OCI-LY3 (cell line): ENCODE data around the gene C16orf78.

Source experiments
- H2AFZ ChIP-seq: fragments of 200-600, 300-600 bp; shearing (Covaris generic); 2 replicates; pipeline ENCODE4 v1.6.0; 2014; ENCODE audit warnings: antibody characterized with exemption, low read depth, low read length
- H3K27ac ChIP-seq: fragments of 200-600, 300-600 bp; sonication (generic); 2 replicates; pipeline ENCODE4 v1.5.1; 2014; ENCODE audit warnings: mild to moderate bottlenecking, low read length, moderate library complexity, mixed read lengths
- H3K27me3 ChIP-seq: fragments of 200-600, 300-600 bp; sonication (generic); 2 replicates; pipeline ENCODE4 v1.6.1; 2014; ENCODE audit warnings: low read depth, low read length, mixed read lengths
- H3K36me3 ChIP-seq: fragments of 200-600, 300-600 bp; sonication (generic); replicated peaks from 2 replicates; pipeline ENCODE3; 2014; ENCODE audit warnings: low read depth, low read length, mixed read lengths
- H3K4me1 ChIP-seq: fragments of 300-600, 200-600 bp; sonication (generic); 2 replicates; pipeline ENCODE4 v1.6.1; 2014; ENCODE audit warnings: low read length, mixed read lengths
- H3K4me2 ChIP-seq: fragments of 200-600, 300-600 bp; sonication (generic); 2 replicates; pipeline ENCODE4 v1.6.1; 2014; ENCODE audit warnings: low read length, mixed read lengths
- H3K4me3 ChIP-seq: fragments of 300-600, 200-600 bp; sonication (generic); 2 replicates; pipeline ENCODE4 v1.5.1; 2014; ENCODE audit warnings: antibody characterized with exemption, mild to moderate bottlenecking, low read length, moderate library complexity
- H3K79me2 ChIP-seq: fragments of 300-600, 200-600 bp; shearing (Covaris generic); 2 replicates; pipeline ENCODE4 v1.6.1; 2014; ENCODE audit warnings: mild to moderate bottlenecking, low read length, mixed read lengths
- H3K9ac ChIP-seq: fragments of 300-600, 200-600 bp; shearing (Covaris generic); 2 replicates; pipeline ENCODE4 v1.6.0; 2014; ENCODE audit warnings: mild to moderate bottlenecking, low read length, moderate library complexity
- H3K9me3 ChIP-seq: fragments of 200-600, 300-600 bp; shearing (Covaris generic); 2 replicates; pipeline ENCODE4 v1.6.1; 2014; ENCODE audit warnings: low read length, mixed read lengths; ENCODE audit not compliant: insufficient read depth
- H4K20me1 ChIP-seq: fragments of 200-600, 300-600 bp; sonication (generic); 2 replicates; pipeline ENCODE4 v1.6.1; 2016; ENCODE audit warnings: low read length, mixed read lengths; ENCODE audit not compliant: insufficient read depth
- CTCF ChIP-seq: fragments of 200-600, 300-600 bp; sonication (generic); IDR thresholded peaks from 2 replicates; pipeline ENCODE4 v1.5.1; 2014; ENCODE audit warnings: antibody characterized with exemption, low read length, low read depth
- EZH2phosphoT487 ChIP-seq: fragments of 200-600 bp; shearing (Covaris generic); IDR thresholded peaks from 2 replicates; pipeline ENCODE4 v1.6.1; 2018; ENCODE audit warnings: antibody characterized with exemption, mixed run types, low read depth

The C16orf78 gene

GRCh38 chr16:49436181-49436580, 62.6 kb downstream of the C16orf78 start:
- no peak overlapping the region for H3K4me3 ChIP-seq
- no peaks in the 10 kb centered on the region for H4K20me1 ChIP-seq
- H3K9me3 ChIP-seq, result no peaks in the 10 kb centered on the region
- no peaks in the 10 kb centered on the region for H3K79me2 ChIP-seq
- no peak overlapping the region for H3K9ac ChIP-seq
- H3K4me1 ChIP-seq, result no peaks in the 10 kb centered on the region
- H3K36me3 ChIP-seq, result no peaks in the 10 kb centered on the region
- no peak overlapping the region for H2AFZ ChIP-seq
- no peak overlapping the region for H3K27ac ChIP-seq
- H3K4me2 ChIP-seq, result no peak overlapping the region
- peaks cover 43% of the 10 kb centered on the region for H3K27me3 ChIP-seq
- TF ChIP-seq EZH2phosphoT487, result no peak
- TF ChIP-seq CTCF, result no peak

- H3K36me3 ChIP-seq, result no peaks in the 10 kb centered on the region
- TF ChIP-seq CTCF, result no peak
- TF ChIP-seq EZH2phosphoT487, result no peak
- H4K20me1 ChIP-seq, result no peaks in the 10 kb centered on the region
- no peaks in the 10 kb centered on the region for H3K79me2 ChIP-seq
- no peaks in the 10 kb centered on the region for H3K4me1 ChIP-seq
- no peak overlapping the region for H3K4me2 ChIP-seq
- H3K4me3 ChIP-seq, result no peak overlapping the region
- H2AFZ ChIP-seq, result no peak overlapping the region
- H3K27me3 ChIP-seq, result peaks cover 40% of the 10 kb centered on the region
- H3K9me3 ChIP-seq, result no peaks in the 10 kb centered on the region
- H3K9ac ChIP-seq, result no peak overlapping the region
- no peak overlapping the region for H3K27ac ChIP-seq
Observed at GRCh38 chr16:49437344-49437743, 63.7 kb downstream of the C16orf78 start.

- Histone ChIP-seq H3K79me2 (no peaks in the 10 kb centered on the region), H4K20me1 (no peaks in the 10 kb centered on the region), H3K27ac (no peak overlapping the region), H3K9me3 (no peaks in the 10 kb centered on the region), H3K4me3 (no peak overlapping the region), H3K9ac (no peak overlapping the region), H3K27me3 (peaks cover 35% of the 10 kb centered on the region), H3K4me2 (no peak overlapping the region), H3K36me3 (no peaks in the 10 kb centered on the region), H2AFZ (no peak overlapping the region), H3K4me1 (no peaks in the 10 kb centered on the region)
- TF ChIP-seq EZH2phosphoT487 (no peak), CTCF (no peak)
Observed at GRCh38 chr16:49439050-49439449, 65.4 kb downstream of the C16orf78 start.

- TF ChIP-seq EZH2phosphoT487, result no peak
- TF ChIP-seq CTCF, result no peak
- Histone ChIP-seq H3K9me3 (no peaks in the 10 kb centered on the region), H3K4me2 (no peak overlapping the region)
Observed at GRCh38 chr16:49439676-49440075, 66.1 kb downstream of the C16orf78 start.

More at GRCh38 chr16:49439676-49440075, 66.1 kb downstream of the C16orf78 start:
- Histone ChIP-seq H3K4me1 (no peaks in the 10 kb centered on the region), H3K27me3 (peaks cover 38% of the 10 kb centered on the region), H3K36me3 (no peaks in the 10 kb centered on the region), H3K27ac (no peak overlapping the region), H4K20me1 (no peaks in the 10 kb centered on the region), H2AFZ (no peak overlapping the region), H3K4me3 (no peak overlapping the region), H3K9ac (no peak overlapping the region), H3K79me2 (no peaks in the 10 kb centered on the region)
